ENCODE measurements around the gene TMEM200B. TPM values are rescaled to one million over a fixed set of nuclear protein-coding genes. Genes with fewer than 3 reads are reported as not detected.
"Not testable (repeated sequence)": the region's sequence is repeated elsewhere in the genome, so short reads cannot be mapped to it uniquely, and the experiment has no call there.

Gene TMEM200B
- polyA plus RNA-seq, 1 donor from 2014 or later, result 0.33 TPM

- H3K4me1 Mint-ChIP-seq, H3K27me3 Mint-ChIP-seq, H3K9me3 Mint-ChIP-seq, H3K27ac Mint-ChIP-seq, H3K4me3 Mint-ChIP-seq: not testable (repeated sequence)
- H3K36me3 Mint-ChIP-seq, result peaks cover 25% of the 10 kb centered on the region
These were observed 26.6 kb upstream of the TMEM200B start for GRCh38 chr1:29150346-29150745.

- Mint-ChIP-seq H3K27ac (no peak overlapping the region), H3K4me1 (no peaks in the 10 kb centered on the region), H3K4me3 (no peak overlapping the region), H3K9me3 (peaks cover 0 to 3% (median 0%) of the 10 kb centered on the region in 3 donors), H3K36me3 (peaks cover 23% of the 10 kb centered on the region), H3K27me3 (no peaks in the 10 kb centered on the region)
These were observed 25.2 kb upstream of the TMEM200B start for GRCh38 chr1:29148656-29149491.

DNA sequence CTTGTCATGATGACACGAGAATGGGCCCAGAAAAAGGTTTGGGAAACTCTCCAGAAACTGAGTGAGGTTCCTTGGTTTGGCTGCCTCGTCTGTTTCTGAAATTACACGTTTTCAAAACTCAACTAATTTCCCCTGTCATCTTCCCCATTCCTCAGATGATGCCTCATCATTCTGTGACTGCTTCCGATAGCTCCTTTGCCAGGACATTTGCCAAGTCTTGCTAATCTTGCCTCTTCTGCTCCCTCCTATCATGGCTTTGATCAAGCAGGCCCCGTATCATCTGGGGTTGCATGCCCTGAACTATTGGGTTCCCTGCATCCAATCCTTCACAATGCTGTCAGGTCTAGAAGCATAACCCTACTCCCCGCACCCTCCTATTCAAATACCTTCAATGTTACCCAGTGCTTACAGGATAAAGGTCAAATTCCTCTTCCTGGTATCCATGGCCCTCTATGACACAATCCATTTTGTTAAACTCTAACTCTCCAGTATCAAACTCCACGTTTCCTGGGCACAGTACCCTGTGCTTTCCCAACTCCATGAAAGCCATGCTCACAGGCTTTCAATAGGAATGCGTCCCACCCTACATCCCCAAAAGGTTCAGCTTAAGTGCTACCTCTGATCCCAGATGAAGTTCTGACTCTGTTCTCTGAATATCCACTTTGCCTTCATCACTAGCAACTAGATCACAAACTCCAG, 22.2 kb upstream of the TMEM200B start:
- Mint-ChIP-seq H3K27ac (no peak overlapping the region), H3K36me3 (peaks cover 21% of the 10 kb centered on the region), H3K27me3 (no peaks in the 10 kb centered on the region), H3K4me3 (no peak overlapping the region), H3K4me1 (no peaks in the 10 kb centered on the region), H3K9me3 (peaks cover 0 to 3% (median 3%) of the 10 kb centered on the region in 3 donors)

DNA sequence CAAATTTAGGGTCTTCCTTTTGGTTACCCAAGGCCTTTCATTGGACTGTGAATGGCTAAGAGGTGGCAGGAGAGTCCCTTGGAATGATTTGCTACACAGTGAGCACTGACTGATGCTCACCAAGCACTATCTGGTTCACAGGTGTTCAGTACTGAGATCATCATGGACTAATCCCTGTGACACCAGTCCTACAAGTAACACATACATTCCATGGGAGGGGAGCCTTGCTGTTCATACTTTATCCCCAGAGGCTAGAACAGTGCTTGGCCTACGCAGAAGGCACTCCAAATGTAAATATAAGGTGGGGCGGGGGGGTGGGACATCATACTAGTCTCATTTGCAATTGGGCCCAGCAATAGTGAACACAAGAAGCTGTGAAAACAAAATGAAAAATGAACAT, 20.5 kb upstream of the TMEM200B start:
- H3K9me3 Mint-ChIP-seq, result peaks cover 0 to 3% (median 3%) of the 10 kb centered on the region in 3 donors
- no peak overlapping the region for H3K4me3 Mint-ChIP-seq
- H3K27me3 Mint-ChIP-seq, result no peaks in the 10 kb centered on the region
- no peaks in the 10 kb centered on the region for H3K4me1 Mint-ChIP-seq
- H3K27ac Mint-ChIP-seq, result no peak overlapping the region
- H3K36me3 Mint-ChIP-seq, result peaks cover 16% of the 10 kb centered on the region

DNA sequence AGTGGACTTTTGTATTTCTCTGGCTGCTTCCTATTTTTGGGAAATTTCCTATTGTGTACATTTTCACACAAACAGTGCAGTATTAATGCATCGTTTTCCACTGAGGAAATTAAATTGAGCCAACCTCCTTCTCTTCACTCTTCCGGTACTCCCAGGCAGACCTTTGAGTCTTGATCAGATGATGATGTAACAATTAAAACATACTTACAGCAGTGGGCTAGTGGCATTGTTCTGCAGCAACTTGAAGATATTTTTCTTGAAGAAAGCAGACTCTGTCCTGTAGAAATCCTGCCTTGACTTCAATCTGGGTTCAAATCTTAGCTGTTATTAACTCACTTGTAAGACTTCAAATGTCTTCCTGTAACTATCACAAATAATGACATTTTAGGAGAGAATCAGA, 19.0 kb upstream of the TMEM200B start:
- Mint-ChIP-seq H3K4me1 (no peaks in the 10 kb centered on the region), H3K9me3 (peaks cover 0 to 3% (median 3%) of the 10 kb centered on the region in 3 donors), H3K4me3 (no peak overlapping the region), H3K27ac (peak overlapping the region in 1 of 3 donors; percentile 35), H3K27me3 (no peaks in the 10 kb centered on the region), H3K36me3 (peaks cover 10% of the 10 kb centered on the region)

DNA sequence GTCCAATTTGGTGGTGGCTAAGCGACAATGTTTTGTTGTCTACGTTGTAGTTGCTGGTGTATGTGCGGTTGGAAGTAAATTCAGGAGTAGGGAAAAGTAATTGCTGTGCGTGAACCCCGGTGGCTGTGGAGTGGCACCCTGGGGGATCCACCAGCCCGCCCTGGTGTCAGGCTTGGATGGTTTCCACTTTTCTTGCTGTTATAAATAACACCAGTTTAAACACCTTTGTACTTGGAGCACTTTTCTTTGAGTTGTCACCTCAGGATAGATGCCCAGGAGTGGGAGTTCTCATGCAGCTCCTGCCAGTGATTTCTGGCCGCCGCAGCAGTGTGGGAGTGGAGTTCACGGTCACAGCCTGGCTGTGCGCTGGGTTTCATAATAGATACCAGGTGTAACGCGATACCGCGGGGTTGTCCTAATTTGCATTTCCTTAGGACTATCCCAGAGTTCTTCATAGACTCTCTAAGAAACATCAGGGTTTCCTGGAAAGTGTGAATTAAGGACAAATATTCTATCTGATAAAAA, 12.8 kb upstream of the TMEM200B start:
- no peak overlapping the region for H3K27ac Mint-ChIP-seq
- H3K9me3 Mint-ChIP-seq, result peaks cover 0 to 1% (median 0%) of the 10 kb centered on the region in 3 donors
- no peaks in the 10 kb centered on the region for H3K27me3 Mint-ChIP-seq
- peaks cover 0 to 3% (median 0%) of the 10 kb centered on the region in 3 donors for H3K4me1 Mint-ChIP-seq
- no peaks in the 10 kb centered on the region for H3K36me3 Mint-ChIP-seq
- no peak overlapping the region for H3K4me3 Mint-ChIP-seq

GRCh38 chr1:29134695-29135028, 11.0 kb upstream of the TMEM200B start:
- Mint-ChIP-seq H3K36me3 (no peaks in the 10 kb centered on the region), H3K9me3 (peaks cover 0 to 1% (median 0%) of the 10 kb centered on the region in 3 donors), H3K4me3 (no peak overlapping the region), H3K27me3 (peaks cover 3% of the 10 kb centered on the region), H3K4me1 (peaks cover 0 to 3% (median 0%) of the 10 kb centered on the region in 3 donors), H3K27ac (no peak overlapping the region)

GRCh38 chr1:29133861-29134694, 10.4 kb upstream of the TMEM200B start:
- H3K4me3 Mint-ChIP-seq, result peak overlapping the region in 1 of 4 donors; percentile 38
- peaks cover 0 to 3% (median 0%) of the 10 kb centered on the region in 3 donors for H3K4me1 Mint-ChIP-seq
- H3K9me3 Mint-ChIP-seq, result peaks cover 0 to 1% (median 0%) of the 10 kb centered on the region in 3 donors
- peaks cover 3% of the 10 kb centered on the region for H3K27me3 Mint-ChIP-seq
- no peaks in the 10 kb centered on the region for H3K36me3 Mint-ChIP-seq
- H3K27ac Mint-ChIP-seq, result no peak overlapping the region

DNA sequence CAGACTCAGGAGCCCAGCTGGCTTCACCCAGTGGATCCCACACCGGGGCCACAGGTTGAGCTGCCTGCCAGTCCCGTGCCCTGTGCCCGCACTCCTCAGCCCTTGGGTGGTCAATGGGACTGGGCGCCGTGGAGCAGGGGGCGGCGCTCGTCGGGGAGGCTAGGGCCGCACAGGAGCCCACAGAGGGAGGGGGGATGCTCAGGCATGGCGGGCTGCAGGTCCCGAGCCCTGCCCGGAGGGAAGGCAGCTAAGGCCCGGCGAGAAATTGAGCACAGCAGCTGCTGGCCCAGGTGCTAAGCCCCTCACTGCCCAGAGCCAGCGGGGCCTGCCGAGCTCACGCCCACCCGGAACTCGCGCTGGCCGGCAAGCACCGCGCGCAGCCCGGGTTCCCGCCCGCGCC, 7.4 kb upstream of the TMEM200B start:
- not testable (repeated sequence) for H3K9me3 Mint-ChIP-seq, H3K27me3 Mint-ChIP-seq, H3K36me3 Mint-ChIP-seq, H3K27ac Mint-ChIP-seq, H3K4me1 Mint-ChIP-seq, H3K4me3 Mint-ChIP-seq

GRCh38 chr1:29129916-29130315, 6.2 kb upstream of the TMEM200B start:
- H3K27ac Mint-ChIP-seq, result no peak overlapping the region
- H3K4me3 Mint-ChIP-seq, result no peak overlapping the region
- peaks cover 13% of the 10 kb centered on the region for H3K27me3 Mint-ChIP-seq

GRCh38 chr1:29128739-29129138, 5.0 kb upstream of the TMEM200B start:
- Mint-ChIP-seq H3K27ac (no peak overlapping the region), H3K9me3 (no peaks in the 10 kb centered on the region), H3K4me3 (no peak overlapping the region), H3K36me3 (no peaks in the 10 kb centered on the region), H3K27me3 (peaks cover 13% of the 10 kb centered on the region), H3K4me1 (peaks cover 0 to 7% (median 7%) of the 10 kb centered on the region in 3 donors)

More at GRCh38 chr1:29129916-29130315, 6.2 kb upstream of the TMEM200B start:
- H3K4me1 Mint-ChIP-seq, result peaks cover 0 to 7% (median 7%) of the 10 kb centered on the region in 3 donors
- peaks cover 0 to 1% (median 0%) of the 10 kb centered on the region in 3 donors for H3K9me3 Mint-ChIP-seq
- no peaks in the 10 kb centered on the region for H3K36me3 Mint-ChIP-seq

DNA sequence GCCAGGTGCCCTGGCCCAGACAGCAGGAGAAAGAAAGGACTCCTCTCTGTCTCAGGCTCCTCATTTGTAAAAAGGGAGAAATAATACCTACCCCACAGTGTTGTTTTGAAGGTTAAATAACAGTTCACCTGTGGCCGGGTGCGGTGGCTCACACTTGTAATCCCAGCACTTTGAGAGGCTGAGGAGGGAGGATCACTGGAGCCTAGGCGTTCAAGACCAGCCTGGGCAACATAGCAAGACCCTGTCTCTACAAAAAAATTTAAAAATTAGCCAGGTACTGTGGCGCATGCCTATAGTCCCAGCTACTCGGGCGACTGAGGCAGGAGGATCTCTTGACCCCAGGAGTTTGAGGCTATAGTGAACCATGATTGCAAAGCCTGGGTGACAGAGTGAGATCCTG, 2.5 kb upstream of the TMEM200B start:
- H3K27ac Mint-ChIP-seq, result peak overlapping the region in 1 of 3 donors; percentile 78
- H3K4me1 Mint-ChIP-seq, result peaks cover 0 to 7% (median 4%) of the 10 kb centered on the region in 3 donors

GRCh38 chr1:29125788-29126187, 2.1 kb upstream of the TMEM200B start:
- H3K9me3 Mint-ChIP-seq, result no peaks in the 10 kb centered on the region

More for the DNA sequence above, 2.5 kb upstream of the TMEM200B start:
- H3K27me3 Mint-ChIP-seq, result peaks cover 19% of the 10 kb centered on the region
- no peaks in the 10 kb centered on the region for H3K9me3 Mint-ChIP-seq
- H3K36me3 Mint-ChIP-seq, result no peaks in the 10 kb centered on the region
- H3K4me3 Mint-ChIP-seq, result peak overlapping the region; percentile 10 to 97 (median 58)

DNA sequence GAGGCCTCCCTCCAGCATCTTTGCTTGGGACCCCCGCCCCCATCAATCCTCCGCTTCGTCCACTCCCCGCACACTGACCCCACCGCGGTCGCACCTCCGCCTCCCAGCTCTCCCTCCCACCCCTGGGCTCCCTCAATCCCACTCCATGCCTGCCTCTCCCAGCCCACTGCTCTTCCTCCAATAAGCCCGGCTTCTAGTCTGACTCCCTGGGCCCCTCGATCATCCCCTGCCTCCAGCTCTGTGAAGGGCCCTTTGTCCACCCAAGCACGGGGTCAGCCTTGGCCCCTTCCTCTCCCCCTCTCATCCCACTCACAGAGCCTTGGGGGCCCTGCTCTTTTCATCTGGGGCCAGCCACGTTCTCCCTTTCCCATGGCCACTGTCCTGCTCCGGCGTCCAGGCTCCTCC, 1.5 kb upstream of the TMEM200B start:
- Mint-ChIP-seq H3K4me1 (peaks cover 0 to 7% (median 4%) of the 10 kb centered on the region in 3 donors), H3K9me3 (no peaks in the 10 kb centered on the region), H3K27me3 (peaks cover 19% of the 10 kb centered on the region), H3K27ac (peak overlapping the region in 1 of 3 donors; percentile 78), H3K4me3 (peak overlapping the region; percentile 55 to 97 (median 89)), H3K36me3 (no peaks in the 10 kb centered on the region)

More at GRCh38 chr1:29125788-29126187, 2.1 kb upstream of the TMEM200B start:
- H3K27ac Mint-ChIP-seq, result peak overlapping the region in 1 of 3 donors; percentile 78
- H3K27me3 Mint-ChIP-seq, result peaks cover 19% of the 10 kb centered on the region
- peak overlapping the region; percentile 55 to 97 (median 89) for H3K4me3 Mint-ChIP-seq
- H3K4me1 Mint-ChIP-seq, result peaks cover 0 to 7% (median 4%) of the 10 kb centered on the region in 3 donors
- no peaks in the 10 kb centered on the region for H3K36me3 Mint-ChIP-seq
